Liver (tissue), 3 donors: ENCODE measurements around the gene HSD3B7.

Experiments
- CTCF ChIP-seq: fragments of 150-350 bp; IDR thresholded peaks from 2 replicates; pipeline ENCODE4 v1.5.1; 2017; ENCODE audit warnings: improper control_type of control experiment, low read depth, low read length; ENCODE audit not compliant: missing input control
- EGR1 ChIP-seq, 2 donors: IDR thresholded peaks; 2 replicates each; pipeline ENCODE4 v1.6.1; 2016 to 2018; ENCODE audit warnings: antibody characterized with exemption in 2 of 2, low read depth in 2 of 2
- GABPA ChIP-seq, 2 donors: IDR thresholded peaks in 1 of 2; conservative IDR thresholded peaks in 1 of 2; 2 replicates each; pipeline ENCODE4 v1.6.1; 2016; ENCODE audit warnings: antibody characterized with exemption in 2 of 2, mild to moderate bottlenecking in 1 of 2, moderate library complexity in 1 of 2
- REST ChIP-seq: IDR thresholded peaks from 2 replicates; pipeline ENCODE4 v1.6.1; 2016; ENCODE audit warnings: antibody characterized with exemption, mild to moderate bottlenecking
- TAF1 ChIP-seq: conservative IDR thresholded peaks from 2 replicates; pipeline ENCODE4 v1.6.1; 2016; ENCODE audit warnings: antibody characterized with exemption, mild to moderate bottlenecking
- TF ChIP-seq, protein P1 (sequence below): IDR thresholded peaks from 2 replicates; pipeline ENCODE4 v1.6.1; 2016; ENCODE audit warnings: antibody characterized with exemption
- TF ChIP-seq, protein P2 (sequence below): IDR thresholded peaks from 2 replicates; pipeline ENCODE4 v1.6.1; 2016; ENCODE audit warnings: antibody characterized with exemption
- donor health status: healthy.
- donor health status: healthy.

GRCh38 chr16:30947541-30947858 is 37.5 kb upstream of the HSD3B7 start:
- no peak for TF ChIP-seq CTCF
- TF ChIP-seq EGR1 (IDR thresholded peaks at IDR 0.05; ENCODE audit: low read depth in 2 of 2) = no peak
- TF ChIP-seq, protein P1, sequence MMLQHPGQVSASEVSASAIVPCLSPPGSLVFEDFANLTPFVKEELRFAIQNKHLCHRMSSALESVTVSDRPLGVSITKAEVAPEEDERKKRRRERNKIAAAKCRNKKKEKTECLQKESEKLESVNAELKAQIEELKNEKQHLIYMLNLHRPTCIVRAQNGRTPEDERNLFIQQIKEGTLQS = no peak
- TF ChIP-seq TAF1 = no peak
- no peak for TF ChIP-seq GABPA (IDR thresholded peaks at IDR 0.05 in 1 of 2, conservative IDR thresholded peaks at IDR 0.05 in 1 of 2)
- TF ChIP-seq REST = no peak
- TF ChIP-seq, protein P2, sequence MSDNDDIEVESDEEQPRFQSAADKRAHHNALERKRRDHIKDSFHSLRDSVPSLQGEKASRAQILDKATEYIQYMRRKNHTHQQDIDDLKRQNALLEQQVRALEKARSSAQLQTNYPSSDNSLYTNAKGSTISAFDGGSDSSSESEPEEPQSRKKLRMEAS = no peak
